Lower leg skin (tissue), 3 donors: ENCODE data around the gene PTPRN.

Experiments used
- POLR2A ChIP-seq, 2 donors: fragments of 450-650 bp; IDR thresholded peaks; one replicate each; pipeline ENCODE4 v1.6.1; 2016 to 2017; ENCODE audit warnings: antibody characterized with exemption in 2 of 2, mild to moderate bottlenecking in 1 of 2, moderate library complexity in 1 of 2
- TF ChIP-seq, protein P1 (sequence below), 3 donors: fragments of 450-650 bp; IDR thresholded peaks; one replicate each; pipeline ENCODE4 v1.5.1; 2016; ENCODE audit warnings: antibody characterized with exemption in 3 of 3, mild to moderate bottlenecking in 3 of 3, moderate library complexity in 2 of 3

DNA sequence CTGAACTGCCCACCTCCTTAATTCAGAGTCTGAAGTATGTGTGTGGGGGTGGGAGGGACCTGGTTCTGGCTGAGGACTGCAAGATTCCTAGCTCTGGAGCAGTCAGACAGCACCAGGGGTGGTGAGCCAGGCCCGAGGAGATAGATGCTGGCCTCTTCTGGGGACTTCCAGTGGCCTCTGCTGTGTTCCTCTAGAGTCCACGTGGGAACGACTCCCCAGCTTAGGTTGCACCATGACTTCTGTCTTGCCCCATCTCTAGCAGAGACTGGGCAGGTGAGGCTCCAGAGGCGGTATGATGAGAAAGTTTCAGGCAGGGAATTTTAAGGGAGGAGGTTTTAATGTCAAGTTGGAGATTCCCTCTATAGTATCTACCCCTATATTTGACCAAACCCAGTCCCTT is 45.4 kb upstream of the PTPRN start:
- TF ChIP-seq, protein P1, sequence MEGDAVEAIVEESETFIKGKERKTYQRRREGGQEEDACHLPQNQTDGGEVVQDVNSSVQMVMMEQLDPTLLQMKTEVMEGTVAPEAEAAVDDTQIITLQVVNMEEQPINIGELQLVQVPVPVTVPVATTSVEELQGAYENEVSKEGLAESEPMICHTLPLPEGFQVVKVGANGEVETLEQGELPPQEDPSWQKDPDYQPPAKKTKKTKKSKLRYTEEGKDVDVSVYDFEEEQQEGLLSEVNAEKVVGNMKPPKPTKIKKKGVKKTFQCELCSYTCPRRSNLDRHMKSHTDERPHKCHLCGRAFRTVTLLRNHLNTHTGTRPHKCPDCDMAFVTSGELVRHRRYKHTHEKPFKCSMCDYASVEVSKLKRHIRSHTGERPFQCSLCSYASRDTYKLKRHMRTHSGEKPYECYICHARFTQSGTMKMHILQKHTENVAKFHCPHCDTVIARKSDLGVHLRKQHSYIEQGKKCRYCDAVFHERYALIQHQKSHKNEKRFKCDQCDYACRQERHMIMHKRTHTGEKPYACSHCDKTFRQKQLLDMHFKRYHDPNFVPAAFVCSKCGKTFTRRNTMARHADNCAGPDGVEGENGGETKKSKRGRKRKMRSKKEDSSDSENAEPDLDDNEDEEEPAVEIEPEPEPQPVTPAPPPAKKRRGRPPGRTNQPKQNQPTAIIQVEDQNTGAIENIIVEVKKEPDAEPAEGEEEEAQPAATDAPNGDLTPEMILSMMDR (IDR thresholded peaks at IDR 0.05) = no peak
- TF ChIP-seq POLR2A (IDR thresholded peaks at IDR 0.05) = no peak
